AG04450 (cell line): ENCODE measurements around the gene NES. TPM values are rescaled to one million over a fixed set of nuclear protein-coding genes. Genes with fewer than 3 reads are reported as not detected.

Source experiments
- CTCF ChIA-PET: fragments of 300-600, 350-600 bp; formaldehyde crosslinking; extraction: SDS; loops from one replicate; lab custom pipeline; 2022; ENCODE audit warnings: antibody characterized with exemption, inconsistent platforms; lab: Charles Lee
- POLR2A ChIA-PET: fragments of 350-600 bp; formaldehyde crosslinking; extraction: SDS; loops from one replicate; lab custom pipeline; 2021; ENCODE audit warnings: antibody characterized with exemption, inconsistent platforms; lab: Yijun Ruan, JAX
- DNase-seq: peaks from one replicate; pipeline ENCODE4 v3.0.0-alpha.2; 2011; ENCODE audit warnings: low read depth, low spot score
- H3K27ac ChIP-seq: one replicate; pipeline ENCODE4 v1.5.1; 2012; ENCODE audit warnings: low read depth, low read length, control low read depth
- H3K27me3 ChIP-seq: one replicate; pipeline ENCODE4 v1.6.0; 2012; ENCODE audit warnings: low read length; ENCODE audit not compliant: control insufficient read depth, insufficient read depth
- H3K4me3 ChIP-seq: 2 replicates; pipeline ENCODE4 v1.5.1; 2011; ENCODE audit warnings: mild to moderate bottlenecking, low read depth, low read length, control low read depth
- H3K9me3 ChIP-seq: 2 replicates; pipeline ENCODE4 v1.5.1; 2012; ENCODE audit warnings: low read length; ENCODE audit not compliant: control insufficient read depth, insufficient read depth
- polyA plus RNA-seq: library from polyadenylated mRNA; depleted of rRNA; stranded (reverse); fragments of >200 nt; gene quantifications from 2 replicates; pipeline ENCODE4 v1.2.3, GENCODE V29; 2011
- TF ChIP-seq, protein P1 (sequence below): IDR thresholded peaks from 2 replicates; pipeline ENCODE4 v1.5.1; 2011; ENCODE audit warnings: low read depth, low read length, control low read depth, inconsistent platforms

NES gene
- polyA plus RNA-seq, 1 experiment = 15.7 TPM

DNA sequence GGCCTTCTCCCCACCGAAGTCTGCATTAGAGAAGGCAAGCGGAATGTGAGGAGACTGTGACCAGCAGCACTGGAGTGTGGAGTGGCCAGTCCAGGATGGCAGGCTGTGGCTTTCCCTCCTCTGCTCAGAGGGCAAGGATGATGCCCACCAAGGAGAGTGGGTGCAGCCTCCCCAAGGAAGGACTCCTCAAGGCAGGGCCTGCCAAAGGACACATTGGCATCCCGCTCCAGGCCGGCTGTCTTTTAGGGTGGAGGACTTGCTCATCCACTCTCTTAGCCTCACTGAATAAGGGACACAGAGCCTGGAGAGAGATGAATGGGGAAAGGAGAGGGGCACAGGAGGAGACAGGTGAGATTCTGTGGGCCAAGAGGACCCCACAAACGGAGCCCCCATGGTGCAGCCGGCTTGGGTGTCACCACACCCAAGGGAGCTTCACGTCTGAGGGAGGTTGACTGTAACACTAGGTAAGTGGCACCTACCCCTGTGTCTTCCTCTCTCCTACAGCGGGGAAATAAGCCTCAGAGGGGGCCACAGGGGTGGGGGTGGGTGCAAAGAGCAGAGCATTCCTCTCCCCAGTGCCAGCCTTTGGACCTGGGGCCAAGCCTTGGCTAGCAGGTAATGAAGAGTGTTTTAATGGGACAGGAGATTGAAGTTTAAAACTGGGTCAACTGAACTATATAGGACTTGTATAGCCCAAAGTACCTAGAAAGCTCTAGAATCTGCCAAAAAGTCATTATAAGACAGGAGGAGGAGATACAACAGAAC, 4.2 kb upstream of the NES start:
- POLR2A ChIA-PET = no interaction called here
- no peaks in the 10 kb centered on the region for H3K9me3 ChIP-seq
- peaks cover 12% of the 10 kb centered on the region for H3K27me3 ChIP-seq
- no peak for DNase-seq
- TF ChIP-seq, protein P1, sequence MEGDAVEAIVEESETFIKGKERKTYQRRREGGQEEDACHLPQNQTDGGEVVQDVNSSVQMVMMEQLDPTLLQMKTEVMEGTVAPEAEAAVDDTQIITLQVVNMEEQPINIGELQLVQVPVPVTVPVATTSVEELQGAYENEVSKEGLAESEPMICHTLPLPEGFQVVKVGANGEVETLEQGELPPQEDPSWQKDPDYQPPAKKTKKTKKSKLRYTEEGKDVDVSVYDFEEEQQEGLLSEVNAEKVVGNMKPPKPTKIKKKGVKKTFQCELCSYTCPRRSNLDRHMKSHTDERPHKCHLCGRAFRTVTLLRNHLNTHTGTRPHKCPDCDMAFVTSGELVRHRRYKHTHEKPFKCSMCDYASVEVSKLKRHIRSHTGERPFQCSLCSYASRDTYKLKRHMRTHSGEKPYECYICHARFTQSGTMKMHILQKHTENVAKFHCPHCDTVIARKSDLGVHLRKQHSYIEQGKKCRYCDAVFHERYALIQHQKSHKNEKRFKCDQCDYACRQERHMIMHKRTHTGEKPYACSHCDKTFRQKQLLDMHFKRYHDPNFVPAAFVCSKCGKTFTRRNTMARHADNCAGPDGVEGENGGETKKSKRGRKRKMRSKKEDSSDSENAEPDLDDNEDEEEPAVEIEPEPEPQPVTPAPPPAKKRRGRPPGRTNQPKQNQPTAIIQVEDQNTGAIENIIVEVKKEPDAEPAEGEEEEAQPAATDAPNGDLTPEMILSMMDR = no peak
- CTCF ChIA-PET = interaction anchor here (0.7 to 8.4 kb wide), 7 partner anchors 9 to 63 kb away, joined by 3 to 204 read pairs (median 14); partner anchors contain the start of genes CRABP2 and METTL25B
- H3K4me3 ChIP-seq = no peak overlapping the region
- no peak overlapping the region for H3K27ac ChIP-seq

DNA sequence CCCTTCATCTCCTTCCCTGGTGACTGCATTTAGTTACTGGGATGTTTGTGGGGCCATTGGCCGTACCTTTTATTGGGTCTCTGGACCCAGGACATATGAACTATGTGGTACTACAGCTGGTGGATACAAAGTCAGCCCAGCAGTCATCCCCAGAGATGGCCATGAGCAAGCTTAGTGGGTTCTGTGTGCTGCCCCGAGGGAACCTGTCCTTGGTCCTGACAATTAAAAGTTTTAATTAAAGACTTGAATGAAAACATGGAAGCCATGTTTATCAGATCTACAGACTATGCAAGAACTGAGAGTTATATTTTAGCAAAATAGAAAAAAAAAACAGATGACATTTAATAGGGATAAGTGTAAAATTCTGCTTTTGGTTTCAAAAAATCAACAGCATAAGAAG, 2.8 kb upstream of the NES start:
- no peak for DNase-seq
- H3K27ac ChIP-seq = no peak overlapping the region
- no peak overlapping the region for H3K4me3 ChIP-seq
- TF ChIP-seq, protein P1 = no peak
- H3K9me3 ChIP-seq = no peaks in the 10 kb centered on the region
- ChIA-PET CTCF (interaction anchor here (0.8 to 8.4 kb wide), 5 partner anchors 10 to 54 kb away, joined by 6 to 204 read pairs (median 97); partner anchors contain the start of gene METTL25B), POLR2A (no interaction called here)
- peaks cover 12% of the 10 kb centered on the region for H3K27me3 ChIP-seq

DNA sequence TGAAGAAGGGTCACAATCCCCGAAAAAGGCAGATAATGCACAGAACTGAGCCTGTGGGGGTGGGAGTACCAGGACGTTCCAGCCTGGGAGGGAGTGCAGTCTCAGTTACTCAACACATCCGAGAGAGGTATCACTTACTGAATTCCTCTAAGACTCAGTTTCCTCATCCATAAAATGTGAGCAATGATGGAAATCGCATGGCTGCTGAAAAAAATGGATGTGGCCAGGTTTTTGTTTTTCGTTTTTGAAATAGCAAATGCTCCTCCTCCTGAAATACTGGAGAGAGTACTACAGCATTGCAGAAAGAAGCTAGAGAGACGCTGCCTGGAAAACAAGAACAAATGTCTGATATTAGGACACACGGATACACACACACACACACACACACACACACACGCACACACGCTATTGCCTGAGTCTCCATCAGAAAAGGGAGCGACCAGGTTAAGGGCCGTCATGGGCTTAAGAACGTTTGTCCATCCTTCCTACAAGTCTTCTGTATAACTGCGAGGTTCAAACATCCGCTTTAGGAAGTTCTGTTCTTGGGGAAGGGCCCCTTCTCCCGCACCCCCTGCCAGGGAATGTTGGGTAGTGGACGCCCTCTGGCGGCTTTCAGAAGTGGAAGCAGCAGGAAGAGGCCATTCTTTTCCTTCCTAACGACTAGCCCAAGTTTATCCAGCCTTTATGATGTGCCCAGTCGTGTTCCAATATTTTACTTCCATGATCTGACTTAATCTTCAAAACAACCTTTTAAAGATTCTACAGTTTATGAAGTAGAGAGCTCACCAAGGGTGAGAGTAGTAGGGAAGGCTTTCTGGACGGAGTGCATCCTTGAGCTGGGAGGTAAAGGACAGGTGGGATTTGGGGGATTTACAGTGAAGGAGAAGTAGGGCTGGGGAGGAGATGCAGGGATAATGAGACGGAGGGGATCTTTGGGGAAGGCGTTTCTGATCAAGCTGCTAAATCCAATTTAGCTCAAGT, 699 bp upstream of the NES start:
- Histone ChIP-seq H3K27ac (peak overlapping the region; percentile 31), H3K4me3 (peak overlapping the region; percentile 64), H3K9me3 (no peaks in the 10 kb centered on the region; the same call in 1 of the 2 replicates), H3K27me3 (peaks cover 12% of the 10 kb centered on the region)
- ChIA-PET POLR2A (interaction anchor here (4.1 kb wide), 1 partner anchor 16 kb away, joined by 36 read pairs; no protein-coding TSS in a partner anchor), CTCF (interaction anchor here (0.6 to 8.4 kb wide), 26 partner anchors 8 to 121 kb away, joined by 3 to 204 read pairs (median 6); partner anchors contain the start of genes CRABP2, METTL25B and TTC24)
- DNase-seq = no peak
- TF ChIP-seq, protein P1 = peak; percentile 96

DNA sequence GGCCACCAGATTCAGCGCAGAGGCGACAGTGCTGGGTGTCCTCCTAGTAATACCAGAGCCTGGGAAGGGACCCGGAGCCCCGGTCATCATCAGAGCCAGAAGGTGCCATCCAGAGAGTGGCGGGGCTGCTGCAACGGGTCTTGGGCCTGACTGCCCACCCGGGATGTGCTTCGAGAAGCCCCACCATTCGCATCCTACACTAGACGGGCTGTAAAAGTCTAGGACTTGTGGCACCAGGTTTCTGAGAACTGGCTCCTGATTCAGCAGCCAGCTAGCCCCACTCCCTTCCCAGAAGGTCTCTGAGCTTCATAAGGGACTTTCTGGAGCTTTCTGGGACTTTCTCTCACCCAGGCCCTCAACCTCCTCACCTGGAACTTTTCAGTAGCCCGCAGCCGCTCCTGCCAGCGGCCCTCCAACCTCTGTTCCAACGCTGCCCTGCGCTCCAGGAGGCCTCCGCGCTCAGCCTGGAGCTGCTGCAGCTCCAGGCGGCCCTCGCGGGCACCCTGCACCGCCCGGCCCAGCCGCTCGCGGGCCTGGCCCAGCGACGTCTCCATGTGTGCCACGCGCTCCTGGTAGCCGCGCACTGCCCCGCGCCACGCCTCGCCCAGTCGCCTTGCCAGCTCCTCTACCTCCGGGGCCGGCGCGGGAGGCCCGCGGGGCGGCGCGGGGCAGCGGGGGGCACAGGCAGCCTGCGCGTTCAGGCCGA, 940 bp downstream of the NES start:
- Histone ChIP-seq H3K27me3 (peaks cover 12% of the 10 kb centered on the region), H3K9me3 (no peaks in the 10 kb centered on the region; the same call in 1 of the 2 replicates), H3K4me3 (peak overlapping the region; percentile 64), H3K27ac (peak overlapping the region; percentile 39)
- POLR2A ChIA-PET = interaction anchor here (0.6 to 4.1 kb wide), 7 partner anchors 11 to 178 kb away, joined by 3 to 36 read pairs (median 4); partner anchors contain the start of genes ISG20L2 and METTL25B
- TF ChIP-seq, protein P1 = no peak
- no peak for DNase-seq
- CTCF ChIA-PET = interaction anchor here (0.5 to 8.4 kb wide), 16 partner anchors 11 to 252 kb away, joined by 3 to 204 read pairs (median 8); partner anchors contain the start of genes CRABP2 and METTL25B
